B cell (primary cell): ENCODE measurements around the gene EPB41L2. TPM values are rescaled to one million over a fixed set of nuclear protein-coding genes. Genes with fewer than 3 reads are reported as not detected.

Source experiments
- ATAC-seq: fragments of 200-7000 bp; cut with Tn5 transposase; one replicate; pipeline ENCODE4 v1.10.0; 2021; ENCODE audit warnings: low read depth, mild to moderate bottlenecking, moderate number of reproducible peaks, moderate library complexity
- CTCF ChIA-PET: fragments of 350-600 bp; sonication (Branson Sonifier 250); formaldehyde crosslinking; loops from one replicate; lab custom pipeline; 2021; ENCODE audit warnings: antibody characterized with exemption, inconsistent platforms; lab: Charles Lee
- POLR2A ChIA-PET: fragments of 350-600 bp; sonication (Branson Sonifier 250); formaldehyde crosslinking; loops from one replicate; lab custom pipeline; 2021; ENCODE audit warnings: antibody characterized with exemption; lab: Charles Lee
- DNase-seq: peaks from one replicate; pipeline ENCODE4 v3.0.0; 2013
- H2AFZ ChIP-seq: 2 replicates; pipeline ENCODE4 v1.6.1; 2012; ENCODE audit warnings: mild to moderate bottlenecking, low read depth, low read length; ENCODE audit not compliant: insufficient read depth, poor library complexity, severe bottlenecking
- H3K27ac ChIP-seq, 2 donors: 1 replicate in 1 of 2; 2 replicates in 1 of 2; pipeline ENCODE4 v1.5.1; 2012 to 2013; ENCODE audit warnings: low read length in 2 of 2, mild to moderate bottlenecking in 2 of 2, moderate library complexity in 1 of 2
- H3K27me3 ChIP-seq, 4 experiments: fragments of 200-600 bp in 1 of 4; sonication (generic) in 1 of 4; replicated peaks in 1 of 4; 1 replicate in 2 of 4; 2 replicates in 2 of 4; pipeline versions ENCODE4 v1.6.1 to v1.7.0; 2013 to 2016; ENCODE audit warnings: low read length in 3 of 4, mild to moderate bottlenecking in 2 of 4, mixed read lengths in 1 of 4, moderate library complexity in 1 of 4; ENCODE audit not compliant: insufficient read depth in 4 of 4, control insufficient read depth in 3 of 4; ENCODE audit errors: control extremely low read depth in 1 of 4
- H3K36me3 ChIP-seq, 2 experiments: replicated peaks in 1 of 2; 1 replicate in 1 of 2; 2 replicates in 1 of 2; pipeline versions ENCODE4 v1.6.1 to v1.7.1; 2013; ENCODE audit warnings: low read length in 1 of 2; ENCODE audit not compliant: insufficient read depth in 2 of 2, control insufficient read depth in 1 of 2; ENCODE audit errors: control extremely low read depth in 1 of 2, extremely low read depth in 1 of 2
- H3K4me1 ChIP-seq, 2 donors: fragments of 200-600 bp in 1 of 2; sonication (generic) in 1 of 2; 1 replicate in 1 of 2; 2 replicates in 1 of 2; pipeline versions ENCODE4 v1.5.1 to v1.6.1; 2013 to 2017; ENCODE audit warnings: low read length in 2 of 2; ENCODE audit not compliant: control insufficient read depth in 2 of 2, insufficient read depth in 2 of 2
- H3K4me2 ChIP-seq: replicated peaks from 2 replicates; pipeline ENCODE3; 2012; ENCODE audit warnings: mild to moderate bottlenecking, low read depth, low read length; ENCODE audit not compliant: poor library complexity, severe bottlenecking
- H3K4me3 ChIP-seq, 5 experiments: fragments of 200-600 bp in 1 of 5; sonication (generic) in 1 of 5; 1 replicate in 3 of 5; 2 replicates in 2 of 5; pipeline versions ENCODE4 v1.5.1 to v1.7.0; 2011 to 2016; ENCODE audit warnings: low read length in 4 of 5, mild to moderate bottlenecking in 4 of 5, low read depth in 2 of 5, control low read depth in 1 of 5, moderate library complexity in 1 of 5; ENCODE audit not compliant: insufficient read depth in 1 of 5; ENCODE audit errors: control extremely low read depth in 1 of 5, extremely low read depth in 1 of 5
- H3K79me2 ChIP-seq: fragments of 200-600 bp; sonication (generic); one replicate; pipeline ENCODE4 v1.6.0; 2016; ENCODE audit warnings: low read length; ENCODE audit not compliant: control insufficient read depth, insufficient read depth
- H3K9ac ChIP-seq: fragments of 200-600 bp; sonication (generic); 2 replicates; pipeline ENCODE4 v1.6.1; 2017; ENCODE audit warnings: mild to moderate bottlenecking, low read length, moderate library complexity
- H3K9me3 ChIP-seq, 3 donors: one replicate each; pipeline versions ENCODE4 v1.6.1 to v1.7.1; 2013; ENCODE audit warnings: low read length in 2 of 3; ENCODE audit not compliant: control insufficient read depth in 2 of 3, insufficient read depth in 1 of 3; ENCODE audit errors: control extremely low read depth in 1 of 3
- H4K20me1 ChIP-seq: 2 replicates; pipeline ENCODE4 v1.6.0; 2012; ENCODE audit warnings: mild to moderate bottlenecking, low read length; ENCODE audit not compliant: insufficient read depth, control insufficient read depth, poor library complexity, severe bottlenecking
- H3K27ac Mint-ChIP-seq: one replicate; pipeline ENCODE4 v1.8.0; 2021; ENCODE audit warnings: mixed read lengths
- H3K27me3 Mint-ChIP-seq: one replicate; pipeline ENCODE4 v1.8.0; 2021; ENCODE audit warnings: mixed read lengths
- H3K4me1 Mint-ChIP-seq: one replicate; pipeline ENCODE4 v1.8.0; 2021; ENCODE audit warnings: mixed read lengths
- H3K4me3 Mint-ChIP-seq: one replicate; pipeline ENCODE4 v1.8.0; 2021; ENCODE audit warnings: mixed read lengths
- H3K9me3 Mint-ChIP-seq: one replicate; pipeline ENCODE4 v1.8.0; 2022; ENCODE audit warnings: mixed read lengths; ENCODE audit not compliant: insufficient read depth
- EZH2 ChIP-seq: IDR thresholded peaks from 2 replicates; pipeline ENCODE4 v1.6.1; 2012; ENCODE audit warnings: borderline replicate concordance, low read depth, mild to moderate bottlenecking, moderate library complexity, low read length; ENCODE audit not compliant: insufficient read depth, poor library complexity, severe bottlenecking
- WGBS: methylation state at CpG from one replicate; pipeline ENCODE4 v1.1.5; 2013; ENCODE audit warnings: missing lambda C conversion rate; ENCODE audit not compliant: insufficient coverage; 5-methylcytosine and 5-hydroxymethylcytosine counted together
- intact Hi-C: fragments of 100-400 bp; cut with micrococcal nuclease; formaldehyde crosslinking; loops from one replicate; pipeline ENCODE4 v1.10.0; 2022
- polyA plus RNA-seq: library from polyadenylated mRNA; depleted of rRNA; stranded (reverse); fragments of >200 nt; gene quantifications from 2 replicates; pipeline ENCODE4 v1.2.3, GENCODE V29; 2012
- total RNA-seq, 2 donors: library from RNA; stranded (reverse); fragments of 120-200 nt in 1 of 2; gene quantifications; 1 replicate in 1 of 2; 2 replicates in 1 of 2; pipeline versions ENCODE4 v1.2.3 to v1.2.4, GENCODE V29; 2013 to 2022
- TF ChIP-seq, protein P1 (sequence below): fragments of 200-600 bp; IDR thresholded peaks from one replicate; pipeline ENCODE4 v1.8.0; 2022; ENCODE audit warnings: antibody characterized with exemption, mild to moderate bottlenecking

The EPB41L2 gene
- total and polyA plus RNA-seq, 2 donors (not counting 1 experiment from before 2014, with no cell fraction given), result 17.8 to 61.0 TPM

DNA sequence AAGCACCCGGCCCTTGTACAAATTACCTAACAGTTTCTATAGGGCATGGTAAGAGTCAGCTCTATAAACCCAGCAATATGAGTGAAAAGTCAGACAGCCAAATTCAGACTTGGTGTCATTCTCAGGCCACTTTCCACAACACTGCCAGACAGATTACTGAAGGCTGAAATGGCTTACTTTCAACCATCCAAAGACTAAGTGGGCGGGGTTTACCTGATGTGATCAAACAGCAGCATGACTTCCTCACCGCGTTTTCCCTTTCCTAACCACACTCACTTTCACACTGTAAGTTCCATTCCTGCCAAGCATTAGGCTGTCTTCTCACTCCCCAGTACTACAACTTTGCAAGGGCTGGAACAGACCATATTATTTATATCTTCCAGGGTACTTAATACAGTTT lies 149.9 kb downstream of the EPB41L2 start:
- DNase-seq (peak; percentile 36), ATAC-seq (peak; percentile 45)
- no peaks in the 10 kb centered on the region for H3K27me3 ChIP-seq
- H2AFZ ChIP-seq, result no peak overlapping the region
- H3K9ac ChIP-seq, result no peak overlapping the region
- no peaks in the 10 kb centered on the region for H3K9me3 ChIP-seq
- Mint-ChIP-seq H3K27me3 (no peaks in the 10 kb centered on the region), H3K4me1 (peaks cover 15% of the 10 kb centered on the region), H3K27ac (no peak overlapping the region), H3K4me3 (no peak overlapping the region), H3K9me3 (peaks cover 4% of the 10 kb centered on the region)
- H3K4me3 ChIP-seq, result no peak overlapping the region
- TF ChIP-seq EZH2, result no peak
- no peaks in the 10 kb centered on the region for H3K36me3 ChIP-seq
- H3K27ac ChIP-seq, result no peak overlapping the region
- CTCF ChIA-PET, result no interaction called here
- no peak overlapping the region for H3K4me2 ChIP-seq
- intact Hi-C loops, result no loop called here
- peaks cover 6% of the 10 kb centered on the region for H3K79me2 ChIP-seq
- WGBS, result 43% methylated on average over 4 of the region's 4 CpGs
- POLR2A ChIA-PET, result no interaction called here
- peaks cover 6 to 7% of the 10 kb centered on the region in 2 donors for H3K4me1 ChIP-seq
- no peaks in the 10 kb centered on the region for H4K20me1 ChIP-seq

DNA sequence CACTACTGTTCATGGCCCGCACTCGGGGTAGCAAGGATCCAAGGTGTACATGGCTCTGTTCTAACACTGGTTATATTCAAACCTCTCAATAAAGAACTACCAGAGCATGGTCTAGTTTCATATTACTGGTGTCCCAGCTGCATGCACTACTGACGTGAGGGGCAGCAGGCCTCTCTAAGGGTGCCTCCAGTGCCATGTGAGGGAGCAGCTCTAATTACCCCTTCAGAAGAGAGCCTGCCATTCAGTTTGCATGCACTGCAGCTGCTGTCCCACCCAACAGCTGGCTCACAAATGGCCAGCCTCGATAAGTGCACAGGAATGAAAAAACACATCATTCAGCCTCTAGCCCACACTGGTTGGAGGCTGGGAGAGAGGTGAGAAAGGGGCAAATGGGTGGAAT lies 150.6 kb downstream of the EPB41L2 start:
- POLR2A ChIA-PET, result no interaction called here
- Histone ChIP-seq H3K4me3 (no peak overlapping the region), H3K79me2 (peaks cover 6% of the 10 kb centered on the region), H3K9ac (no peak overlapping the region), H3K36me3 (no peaks in the 10 kb centered on the region), H3K4me2 (no peak overlapping the region), H3K27ac (no peak overlapping the region), H3K4me1 (peaks cover 6 to 7% of the 10 kb centered on the region in 2 donors), H2AFZ (no peak overlapping the region), H3K27me3 (no peaks in the 10 kb centered on the region), H3K9me3 (no peaks in the 10 kb centered on the region), H4K20me1 (no peaks in the 10 kb centered on the region)
- WGBS, result 91% methylated on average over 4 of the region's 4 CpGs
- intact Hi-C loops, result no loop called here
- Mint-ChIP-seq H3K27me3 (no peaks in the 10 kb centered on the region), H3K9me3 (peaks cover 4% of the 10 kb centered on the region), H3K4me1 (peaks cover 15% of the 10 kb centered on the region), H3K27ac (no peak overlapping the region), H3K4me3 (no peak overlapping the region)
- CTCF ChIA-PET, result no interaction called here
- no peak for TF ChIP-seq EZH2
- TF ChIP-seq, protein P1, sequence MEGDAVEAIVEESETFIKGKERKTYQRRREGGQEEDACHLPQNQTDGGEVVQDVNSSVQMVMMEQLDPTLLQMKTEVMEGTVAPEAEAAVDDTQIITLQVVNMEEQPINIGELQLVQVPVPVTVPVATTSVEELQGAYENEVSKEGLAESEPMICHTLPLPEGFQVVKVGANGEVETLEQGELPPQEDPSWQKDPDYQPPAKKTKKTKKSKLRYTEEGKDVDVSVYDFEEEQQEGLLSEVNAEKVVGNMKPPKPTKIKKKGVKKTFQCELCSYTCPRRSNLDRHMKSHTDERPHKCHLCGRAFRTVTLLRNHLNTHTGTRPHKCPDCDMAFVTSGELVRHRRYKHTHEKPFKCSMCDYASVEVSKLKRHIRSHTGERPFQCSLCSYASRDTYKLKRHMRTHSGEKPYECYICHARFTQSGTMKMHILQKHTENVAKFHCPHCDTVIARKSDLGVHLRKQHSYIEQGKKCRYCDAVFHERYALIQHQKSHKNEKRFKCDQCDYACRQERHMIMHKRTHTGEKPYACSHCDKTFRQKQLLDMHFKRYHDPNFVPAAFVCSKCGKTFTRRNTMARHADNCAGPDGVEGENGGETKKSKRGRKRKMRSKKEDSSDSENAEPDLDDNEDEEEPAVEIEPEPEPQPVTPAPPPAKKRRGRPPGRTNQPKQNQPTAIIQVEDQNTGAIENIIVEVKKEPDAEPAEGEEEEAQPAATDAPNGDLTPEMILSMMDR, result no peak
- no peak for DNase-seq
- no peak for ATAC-seq
